IMR-90 (cell line): ENCODE measurements around the gene GFM1. TPM values are rescaled to one million over a fixed set of nuclear protein-coding genes. Genes with fewer than 3 reads are reported as not detected.

ENCODE experiments used
- ATAC-seq: fragments of 200-7000 bp; cut with Tn5 transposase; 2 replicates; pipeline ENCODE4 v1.9.1; 2020; ENCODE audit warnings: low read depth, mild to moderate bottlenecking, moderate library complexity
- BruUV-seq: library from RNA; stranded (reverse); fragments of 400-500 nt; replicated peaks from 2 replicates; lab custom pipeline; 2021; lab: Mats Ljungman, UMichigan
- CTCF ChIA-PET: fragments of 300-600 bp; formaldehyde crosslinking; extraction: SDS; loops from one replicate; lab custom pipeline; 2021; ENCODE audit warnings: antibody characterized with exemption; lab: Yijun Ruan, JAX
- POLR2A ChIA-PET: fragments of 300-600 bp; sonication (Branson Sonifier 250); formaldehyde crosslinking; loops from one replicate; lab custom pipeline; 2022; ENCODE audit warnings: antibody characterized with exemption; ENCODE audit not compliant: unreplicated experiment; lab: Charles Lee
- DNase-seq: peaks from one replicate; pipeline ENCODE4 v3.0.0; 2013
- H2AFZ ChIP-seq: replicated peaks from 2 replicates; pipeline ENCODE3; 2013; ENCODE audit warnings: low read length, mild to moderate bottlenecking; ENCODE audit not compliant: poor library complexity
- H2AK5ac ChIP-seq: 2 replicates; pipeline ENCODE4 v1.6.1; 2013; ENCODE audit warnings: low read depth, low read length, inconsistent platforms
- H2AK9ac ChIP-seq: replicated peaks from 2 replicates; pipeline ENCODE3; 2013; ENCODE audit warnings: mild to moderate bottlenecking, low read depth, low read length, moderate library complexity; ENCODE audit not compliant: poor library complexity
- H2BK120ac ChIP-seq: 2 replicates; pipeline ENCODE4 v1.6.1; 2013; ENCODE audit warnings: low read depth, low read length, inconsistent platforms
- H2BK15ac ChIP-seq: 3 replicates; pipeline ENCODE4 v1.6.1; 2013; ENCODE audit warnings: low read depth, low read length, inconsistent platforms
- H2BK20ac ChIP-seq: 2 replicates; pipeline ENCODE4 v1.6.1; 2013; ENCODE audit warnings: low read depth, mild to moderate bottlenecking, inconsistent platforms, low read length, moderate library complexity
- H2BK5ac ChIP-seq: 2 replicates; pipeline ENCODE4 v1.6.1; 2013; ENCODE audit warnings: mild to moderate bottlenecking, low read depth, low read length, inconsistent platforms; ENCODE audit not compliant: poor library complexity, severe bottlenecking
- H3K14ac ChIP-seq: replicated peaks from 2 replicates; pipeline ENCODE4 v1.6.1; 2013; ENCODE audit warnings: low read depth, low read length, inconsistent platforms
- H3K18ac ChIP-seq: 2 replicates; pipeline ENCODE4 v1.6.1; 2013; ENCODE audit warnings: low read depth, low read length, control low read depth
- H3K23ac ChIP-seq: 2 replicates; pipeline ENCODE4 v1.6.1; 2013; ENCODE audit warnings: low read depth, low read length, inconsistent platforms
- H3K27ac ChIP-seq: 2 replicates; pipeline ENCODE4 v1.5.1; 2013; ENCODE audit warnings: mild to moderate bottlenecking, control low read depth, low read length; ENCODE audit not compliant: insufficient read depth
- H3K27me3 ChIP-seq: 2 replicates; pipeline ENCODE4 v1.6.1; 2013; ENCODE audit warnings: low read length; ENCODE audit not compliant: control insufficient read depth, insufficient read depth
- H3K36me3 ChIP-seq: 2 replicates; pipeline ENCODE4 v1.6.1; 2013; ENCODE audit warnings: low read length, mixed read lengths; ENCODE audit not compliant: control insufficient read depth, insufficient read depth
- H3K4ac ChIP-seq: 2 replicates; pipeline ENCODE4 v1.6.1; 2013; ENCODE audit warnings: low read depth, low read length, inconsistent platforms
- H3K4me1 ChIP-seq: 2 replicates; pipeline ENCODE4 v1.6.1; 2013; ENCODE audit warnings: low read length, mixed read lengths; ENCODE audit not compliant: control insufficient read depth, insufficient read depth
- H3K4me2 ChIP-seq: 2 replicates; pipeline ENCODE4 v1.6.1; 2013; ENCODE audit warnings: low read depth, mild to moderate bottlenecking, control low read depth, low read length, moderate library complexity
- H3K4me3 ChIP-seq: 2 replicates; pipeline ENCODE4 v1.5.1; 2013; ENCODE audit warnings: low read depth, mild to moderate bottlenecking, control low read depth, low read length, moderate library complexity; ENCODE audit not compliant: insufficient read depth
- H3K56ac ChIP-seq: 2 replicates; pipeline ENCODE4 v1.6.1; 2013; ENCODE audit warnings: low read length, inconsistent platforms; ENCODE audit not compliant: insufficient read depth; ENCODE audit errors: extremely low read depth
- H3K79me1 ChIP-seq, 2 experiments: 2 replicates each; pipeline ENCODE4 v1.6.1; 2013; ENCODE audit warnings: low read length in 2 of 2, inconsistent platforms in 1 of 2, low read depth in 1 of 2
- H3K9ac ChIP-seq: 2 replicates; pipeline ENCODE4 v1.6.1; 2013; ENCODE audit warnings: low read depth, low read length, control low read depth
- H3K9me1 ChIP-seq: 2 replicates; pipeline ENCODE4 v1.6.1; 2013; ENCODE audit warnings: low read length, inconsistent platforms; ENCODE audit not compliant: insufficient read depth
- H3K9me3 ChIP-seq: 2 replicates; pipeline ENCODE4 v1.6.1; 2013; ENCODE audit warnings: low read length; ENCODE audit not compliant: control insufficient read depth, insufficient read depth
- H4K20me1 ChIP-seq: 2 replicates; pipeline ENCODE4 v1.6.1; 2013; ENCODE audit warnings: low read length, inconsistent platforms; ENCODE audit not compliant: insufficient read depth
- H4K5ac ChIP-seq: 2 replicates; pipeline ENCODE4 v1.6.1; 2013; ENCODE audit warnings: mild to moderate bottlenecking, low read depth, low read length, control low read depth
- H4K8ac ChIP-seq, 2 experiments: 2 replicates each; pipeline ENCODE4 v1.6.1; 2013; ENCODE audit warnings: low read depth in 2 of 2, low read length in 2 of 2, control low read depth in 1 of 2, inconsistent platforms in 1 of 2
- H4K91ac ChIP-seq: 2 replicates; pipeline ENCODE4 v1.6.1; 2013; ENCODE audit warnings: low read depth, low read length, inconsistent platforms; ENCODE audit not compliant: insufficient read depth
- MAZ ChIP-seq: IDR thresholded peaks from 2 replicates; pipeline ENCODE4 v1.6.1; 2012; ENCODE audit warnings: low read depth, mild to moderate bottlenecking, low read length, improper control_type of control experiment, moderate library complexity, borderline replicate concordance
- SMC3 ChIP-seq: fragments of 150-350 bp; IDR thresholded peaks from 2 replicates; pipeline ENCODE4 v1.6.1; 2016; ENCODE audit warnings: low read depth, mild to moderate bottlenecking, antibody characterized with exemption, low read length, moderate library complexity
- USF2 ChIP-seq: fragments of 150-350 bp; IDR thresholded peaks from 2 replicates; pipeline ENCODE4 v1.6.1; 2017; ENCODE audit warnings: mild to moderate bottlenecking, antibody characterized with exemption, low read length, low read depth
- WGBS, 2 experiments: methylation state at CpG; one replicate each; pipeline versions ENCODE4 v1.1.5 to v1.1.7; 2013; ENCODE audit warnings: missing lambda C conversion rate in 2 of 2; ENCODE audit not compliant: insufficient read length in 1 of 2; ENCODE audit errors: extremely low coverage in 2 of 2; 5-methylcytosine and 5-hydroxymethylcytosine counted together
- dilution Hi-C: fragments of 300-500 bp; cut with HindIII; formaldehyde crosslinking; loops from one replicate; pipeline ENCODE4 v1.14.3; 2018; ENCODE audit warnings: low sequenced_read_pairs; ENCODE audit not compliant: unreplicated experiment
- in situ Hi-C: fragments of 300-500 bp; cut with MboI; formaldehyde crosslinking; loops from 3 replicates; pipeline ENCODE4 v1.14.3; 2019; ENCODE audit warnings: low sequenced_read_pairs, inconsistent platforms, mixed read lengths
- intact Hi-C: fragments of 100-400 bp; cut with micrococcal nuclease; formaldehyde crosslinking; loops from 2 replicates; pipeline ENCODE4 v1.10.0; 2022
- polyA plus RNA-seq, 3 experiments: library from polyadenylated mRNA; depleted of rRNA; stranded (reverse); fragments of >200 nt; gene quantifications; 2 replicates each; pipeline ENCODE4 v1.2.3, GENCODE V29; 2012; ENCODE audit warnings: low replicate concordance in 1 of 3
- total RNA-seq: library from RNA; depleted of rRNA; stranded (reverse); fragments of >200 nt; gene quantifications from 2 replicates; pipeline ENCODE4 v1.2.3, GENCODE V29; 2012

The GFM1 gene
- total and polyA plus RNA-seq, 2 of the 4 experiments (the other 2 are of a cell fraction): 12.4 to 36.0 TPM

DNA sequence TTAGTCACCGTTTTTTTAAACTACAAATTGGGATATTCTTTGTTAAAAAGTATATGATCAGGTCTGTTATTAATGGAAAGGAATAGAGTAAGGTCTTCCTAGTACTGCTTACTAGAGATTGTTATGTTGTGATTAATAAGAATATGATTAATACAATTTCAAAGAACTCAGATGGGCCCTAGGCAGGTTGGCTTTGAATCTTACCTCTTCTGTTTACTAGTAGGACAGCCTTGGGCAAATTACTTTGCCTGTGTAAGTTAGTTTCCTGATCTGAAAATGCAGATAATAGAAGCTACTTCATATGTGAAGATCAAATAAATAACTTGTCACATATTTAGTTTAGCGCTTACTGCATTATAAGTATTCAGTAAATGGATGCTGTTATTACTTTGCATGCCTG, 6.9 kb downstream of the GFM1 start:
- Histone ChIP-seq H4K20me1 (no peaks in the 10 kb centered on the region), H3K9me1 (no peaks in the 10 kb centered on the region), H2AK9ac (no peak overlapping the region), H3K4ac (no peak overlapping the region), H3K36me3 (peaks cover 22% of the 10 kb centered on the region), H3K4me2 (no peak overlapping the region), H2BK120ac (no peak overlapping the region), H3K56ac (no peak overlapping the region), H3K18ac (no peak overlapping the region), H3K27ac (no peak overlapping the region), H3K14ac (no peak overlapping the region), H4K8ac (no peak overlapping the region), H2BK5ac (no peak overlapping the region), H3K27me3 (no peaks in the 10 kb centered on the region), H3K9me3 (no peaks in the 10 kb centered on the region), H3K4me1 (no peaks in the 10 kb centered on the region), H3K79me1 (peaks cover 4 to 8% of the 10 kb centered on the region in 2 experiments; a peak in 3 of 4 replicates), H2BK15ac (no peak overlapping the region), H4K5ac (no peak overlapping the region), H4K91ac (no peak overlapping the region), H3K4me3 (no peak overlapping the region), H3K23ac (no peak overlapping the region), H2BK20ac (no peak overlapping the region), H2AK5ac (no peak overlapping the region), H2AFZ (no peak overlapping the region), H3K9ac (no peak overlapping the region)
- whole genome bisulfite sequencing, 2 experiments: no CpG with 5 or more reads among the region's 2 CpGs
- TF ChIP-seq MAZ (no peak), SMC3 (no peak), USF2 (no peak)
- DNase-seq: no peak
- no peak for ATAC-seq
- CTCF ChIA-PET: interaction anchor here (0.5 kb wide), 1 partner anchor 1121 kb away, joined by 3 read pairs; no protein-coding TSS in a partner anchor
- in situ Hi-C loops: no loop called here
- POLR2A ChIA-PET: no interaction called here
- intact Hi-C loops: no loop called here
- no TSS peak for BruUV-seq
- dilution Hi-C loops: no loop called here
